ENCODE data around the gene CXorf65. TPM values are rescaled to one million over a fixed set of nuclear protein-coding genes. Genes with fewer than 3 reads are reported as not detected.

The CXorf65 gene
- total RNA-seq, 4 donors from 2014 or later: not detected

- Histone ChIP-seq H3K9me3 (no peaks in the 10 kb centered on the region), H3K27ac (no peak overlapping the region), H3K4me1 (no peaks in the 10 kb centered on the region), H3K27me3 (no peaks in the 10 kb centered on the region), H3K4me3 (replicated peaks in 1 of 3) (no peak overlapping the region), H3K36me3 (peaks cover 12 to 21% of the 10 kb centered on the region in 2 donors)
- peak; percentile 52 to 54 for DNase-seq
- intact Hi-C loops (cut with DNase I): no loop called here
- TF ChIP-seq CTCF (IDR thresholded peaks at IDR 0.05): peak in 5 of 6 experiments; percentile 26 to 59 (median 45)
- no peak for TF ChIP-seq POLR2A (IDR thresholded peaks at IDR 0.05)
- 40 to 63% methylated on average over 12 to 16 of the region's 18 CpGs for WGBS, 2 donors
Observed at GRCh38 chrX:71128915-71129765, 22.6 kb upstream of the CXorf65 start.

GRCh38 chrX:71128166-71128833 is 21.8 kb upstream of the CXorf65 start:
- Histone ChIP-seq H3K9me3 (no peaks in the 10 kb centered on the region), H3K27ac (no peak overlapping the region), H3K27me3 (no peaks in the 10 kb centered on the region), H3K4me1 (no peaks in the 10 kb centered on the region), H3K4me3 (replicated peaks in 1 of 3) (no peak overlapping the region), H3K36me3 (peaks cover 12 to 27% of the 10 kb centered on the region in 2 donors)
- intact Hi-C loops (cut with DNase I): no loop called here
- DNase-seq: no peak
- 81 to 93% methylated on average over 6 to 9 of the region's 12 CpGs for WGBS, 2 donors
- TF ChIP-seq POLR2A (IDR thresholded peaks at IDR 0.05) (no peak), CTCF (IDR thresholded peaks at IDR 0.05) (no peak)

- H3K27ac ChIP-seq: peak overlapping the region in 2 of 3 donors; percentile 82 to 83
- intact Hi-C loops (cut with DNase I): no loop called here
- TF ChIP-seq POLR2A (IDR thresholded peaks at IDR 0.05) (no peak), CTCF (IDR thresholded peaks at IDR 0.05) (no peak)
- WGBS, 2 donors: 4 to 5% methylated on average over 10 to 16 of the region's 17 CpGs
- peaks cover 5 to 7% of the 10 kb centered on the region in 2 donors for H3K4me1 ChIP-seq
- H3K36me3 ChIP-seq: peaks cover 17 to 22% of the 10 kb centered on the region in 2 donors
- no peaks in the 10 kb centered on the region for H3K27me3 ChIP-seq
- H3K4me3 ChIP-seq (replicated peaks in 1 of 3): peak overlapping the region in 2 of 3 donors; percentile 57 to 82
- H3K9me3 ChIP-seq: no peaks in the 10 kb centered on the region
- DNase-seq: no peak
Observed at GRCh38 chrX:71118985-71119535, 12.5 kb upstream of the CXorf65 start.

- Histone ChIP-seq H3K36me3 (peaks cover 17% of the 10 kb centered on the region in 2 donors), H3K9me3 (no peaks in the 10 kb centered on the region), H3K4me3 (replicated peaks in 1 of 3) (peak within 1 kb of the TSS in 2 of 3 donors; percentile 57 to 82), H3K27me3 (no peaks in the 10 kb centered on the region), H3K27ac (peak within 1 kb of the TSS; percentile 60 to 83 (median 82)), H3K4me1 (peaks cover 5 to 7% of the 10 kb centered on the region in 2 donors)
- peak; percentile 82 to 88 for DNase-seq
- TF ChIP-seq POLR2A (IDR thresholded peaks at IDR 0.05) (peak in 1 of 2 donors; percentile 55), CTCF (IDR thresholded peaks at IDR 0.05) (no peak)
- WGBS, 2 donors: 0 to 1% methylated on average over 23 to 37 of the region's 56 CpGs
- intact Hi-C loops (cut with DNase I): no loop called here
Observed at GRCh38 chrX:71118032-71118984, 11.8 kb upstream of the CXorf65 start, which contains the start of gene MED12. TSS of gene MED12 (plus strand) at chrX:71118596. CDS start at chrX:71118755, 159 bp downstream.
